Measurements from ENCODE around the gene ZMYM4. TPM values are rescaled to one million over a fixed set of nuclear protein-coding genes. Genes with fewer than 3 reads are reported as not detected.

ZMYM4 gene
- total RNA-seq, 1 donor from 2014 or later = 9.6 TPM

DNA sequence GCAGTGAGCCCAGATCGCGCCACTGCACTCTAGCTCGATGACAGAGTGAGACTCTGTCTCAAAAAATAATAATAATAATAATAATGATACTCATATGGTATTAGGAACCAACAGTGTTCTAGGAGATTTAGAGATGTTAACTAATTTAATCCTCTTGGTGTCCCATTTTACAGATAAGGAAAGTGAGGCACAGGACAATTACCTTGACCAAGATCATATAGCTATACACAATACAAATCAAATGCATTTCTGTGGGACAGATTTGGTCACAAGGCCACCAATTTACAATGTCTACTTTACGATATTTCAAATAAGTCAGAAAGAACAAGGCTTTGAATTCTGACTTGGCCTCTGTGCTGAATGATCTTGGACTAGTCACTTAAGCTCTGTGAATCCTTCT, 2.2 kb upstream of the ZMYM4 start:
- Histone ChIP-seq H3K27ac (no peak overlapping the region), H3K9me3 (no peaks in the 10 kb centered on the region), H3K36me3 (no peaks in the 10 kb centered on the region), H3K27me3 (no peaks in the 10 kb centered on the region), H3K4me3 (no peak overlapping the region), H3K4me1 (peaks cover 0 to 10% of the 10 kb centered on the region in 2 donors)
- DNase-seq (ENCODE audit: low spot score in 2 of 2) = no peak
- TF ChIP-seq, protein P1, sequence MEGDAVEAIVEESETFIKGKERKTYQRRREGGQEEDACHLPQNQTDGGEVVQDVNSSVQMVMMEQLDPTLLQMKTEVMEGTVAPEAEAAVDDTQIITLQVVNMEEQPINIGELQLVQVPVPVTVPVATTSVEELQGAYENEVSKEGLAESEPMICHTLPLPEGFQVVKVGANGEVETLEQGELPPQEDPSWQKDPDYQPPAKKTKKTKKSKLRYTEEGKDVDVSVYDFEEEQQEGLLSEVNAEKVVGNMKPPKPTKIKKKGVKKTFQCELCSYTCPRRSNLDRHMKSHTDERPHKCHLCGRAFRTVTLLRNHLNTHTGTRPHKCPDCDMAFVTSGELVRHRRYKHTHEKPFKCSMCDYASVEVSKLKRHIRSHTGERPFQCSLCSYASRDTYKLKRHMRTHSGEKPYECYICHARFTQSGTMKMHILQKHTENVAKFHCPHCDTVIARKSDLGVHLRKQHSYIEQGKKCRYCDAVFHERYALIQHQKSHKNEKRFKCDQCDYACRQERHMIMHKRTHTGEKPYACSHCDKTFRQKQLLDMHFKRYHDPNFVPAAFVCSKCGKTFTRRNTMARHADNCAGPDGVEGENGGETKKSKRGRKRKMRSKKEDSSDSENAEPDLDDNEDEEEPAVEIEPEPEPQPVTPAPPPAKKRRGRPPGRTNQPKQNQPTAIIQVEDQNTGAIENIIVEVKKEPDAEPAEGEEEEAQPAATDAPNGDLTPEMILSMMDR (IDR thresholded peaks at IDR 0.05) = no peak
- intact Hi-C loops (cut with DNase I) = loop anchor here (5.0 kb wide), 3 partner anchors 36 to 234 kb away; partner anchors contain the start of gene ZMYM6

DNA sequence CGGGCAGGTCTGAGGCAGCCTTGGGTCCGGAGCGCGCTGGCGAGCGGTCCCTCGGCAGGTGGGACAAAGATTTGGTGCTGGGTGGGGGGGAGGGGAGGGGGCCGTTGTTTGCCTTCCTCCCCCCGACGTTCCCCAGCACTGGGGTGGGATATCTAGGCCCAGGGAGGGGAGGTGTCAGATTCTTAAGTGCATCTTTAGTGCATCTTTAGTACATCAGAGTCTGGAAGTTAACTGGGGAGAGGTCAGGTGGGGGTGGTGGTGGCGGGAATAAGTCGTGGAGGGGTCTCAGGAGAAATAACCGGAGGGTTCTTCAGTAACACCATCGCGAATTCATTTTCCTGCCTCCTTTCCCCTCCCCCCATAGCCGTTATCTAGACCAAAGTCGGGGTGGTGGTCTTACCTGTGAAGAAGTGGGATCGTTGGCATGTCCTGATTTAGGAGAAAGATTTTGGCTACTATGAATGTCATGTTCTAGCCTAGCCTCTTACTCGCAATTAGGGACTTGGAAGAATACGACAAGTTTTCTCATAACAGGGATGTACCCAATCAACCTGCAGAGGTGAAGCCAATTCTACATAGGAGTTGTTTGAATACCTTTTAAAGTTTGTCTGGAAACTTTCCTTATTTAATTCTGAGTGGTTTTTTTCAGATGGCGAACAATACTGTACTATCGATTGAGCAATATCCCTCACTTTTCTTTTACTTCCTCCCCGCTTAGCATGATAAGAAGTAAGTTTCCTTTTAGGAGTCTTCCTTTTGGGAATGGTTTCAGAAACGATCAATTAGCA, 886 bp downstream of the ZMYM4 start:
- no peak for DNase-seq (ENCODE audit: low spot score in 2 of 2)
- Histone ChIP-seq H3K27me3 (no peaks in the 10 kb centered on the region), H3K4me1 (peaks cover 0 to 6% of the 10 kb centered on the region in 2 donors), H3K4me3 (peak overlapping the region; percentile 93 to 99), H3K9me3 (no peaks in the 10 kb centered on the region), H3K36me3 (no peaks in the 10 kb centered on the region), H3K27ac (peak overlapping the region; percentile 81 to 89)
- intact Hi-C loops (cut with DNase I) = loop anchor here (5.0 kb wide), 3 partner anchors 33 to 237 kb away; partner anchors contain the start of gene ZMYM6
- TF ChIP-seq, protein P1 (IDR thresholded peaks at IDR 0.05) = no peak

DNA sequence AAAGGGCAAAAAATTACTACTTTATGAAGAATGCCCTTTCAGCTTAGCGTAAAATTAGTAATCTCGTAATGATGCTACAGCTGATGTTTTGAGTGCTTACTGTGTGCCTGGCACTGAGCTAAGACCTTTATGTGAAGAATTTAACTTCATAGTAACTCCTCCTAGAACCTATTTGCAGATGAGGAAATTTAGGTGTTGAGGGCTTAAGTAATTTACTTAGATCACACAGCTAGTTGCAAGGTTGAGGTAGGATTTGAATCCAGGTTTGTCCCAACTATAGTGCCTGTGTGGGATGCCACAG, 1.4 kb downstream of the ZMYM4 start:
- H3K4me3 ChIP-seq = peak overlapping the region; percentile 93 to 99
- intact Hi-C loops (cut with DNase I) = loop anchor here (5.0 kb wide), 3 partner anchors 32 to 238 kb away; partner anchors contain the start of gene ZMYM6
- peaks cover 0 to 5% of the 10 kb centered on the region in 2 donors for H3K4me1 ChIP-seq
- no peak for DNase-seq (ENCODE audit: low spot score in 2 of 2)
- no peak overlapping the region for H3K27ac ChIP-seq
- TF ChIP-seq, protein P1 (IDR thresholded peaks at IDR 0.05) = no peak
- no peaks in the 10 kb centered on the region for H3K36me3 ChIP-seq
- no peaks in the 10 kb centered on the region for H3K27me3 ChIP-seq
- no peaks in the 10 kb centered on the region for H3K9me3 ChIP-seq

DNA sequence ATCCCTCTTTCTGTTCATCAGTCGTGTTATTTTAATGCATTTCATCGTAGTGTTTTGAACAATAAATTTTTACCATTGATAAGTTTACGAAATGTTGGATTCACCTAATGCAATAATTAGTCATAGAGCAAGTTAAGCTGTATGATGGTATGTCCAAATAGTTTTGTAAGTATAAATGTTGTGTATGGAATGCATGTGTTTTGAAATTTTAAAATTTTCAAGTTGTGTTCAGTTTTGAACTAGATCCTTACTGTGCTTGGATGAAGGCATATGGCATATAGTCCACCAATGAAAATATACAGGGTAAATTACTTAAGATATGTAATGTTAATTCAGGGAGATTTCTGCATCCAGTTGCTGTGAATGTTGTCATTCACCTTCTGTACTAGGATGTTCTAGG, 2.3 kb downstream of the ZMYM4 start:
- TF ChIP-seq, protein P1 (IDR thresholded peaks at IDR 0.05) = no peak
- H3K9me3 ChIP-seq = no peaks in the 10 kb centered on the region
- no peak overlapping the region for H3K4me3 ChIP-seq
- intact Hi-C loops (cut with DNase I) = no loop called here
- no peaks in the 10 kb centered on the region for H3K36me3 ChIP-seq
- H3K27me3 ChIP-seq = no peaks in the 10 kb centered on the region
- no peaks in the 10 kb centered on the region for H3K4me1 ChIP-seq
- H3K27ac ChIP-seq = no peak overlapping the region
- no peak for DNase-seq (ENCODE audit: low spot score in 2 of 2)

DNA sequence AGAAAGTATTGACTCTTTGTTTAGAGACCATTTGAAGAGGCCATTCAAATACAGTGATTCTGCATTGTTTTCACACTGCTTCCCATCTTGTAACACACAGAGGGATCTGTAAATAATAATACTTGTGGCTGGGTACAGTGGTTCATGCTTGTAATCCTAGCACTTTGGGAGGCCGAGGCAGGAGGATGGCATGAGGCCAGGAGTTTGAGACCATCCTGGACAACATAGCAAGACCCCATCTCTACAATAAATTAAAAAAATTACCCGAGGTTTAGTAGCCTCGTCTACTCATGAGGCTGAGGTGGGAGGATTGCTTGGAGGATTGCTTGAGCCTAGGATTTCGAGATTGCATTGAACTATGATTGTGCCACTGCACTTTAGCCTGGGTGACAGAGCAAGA, 5.7 kb downstream of the ZMYM4 start:
- Histone ChIP-seq H3K27ac (no peak overlapping the region), H3K4me1 (peaks cover 0 to 3% of the 10 kb centered on the region in 2 donors), H3K4me3 (no peak overlapping the region), H3K9me3 (no peaks in the 10 kb centered on the region), H3K36me3 (peaks cover 0 to 3% of the 10 kb centered on the region in 2 donors), H3K27me3 (no peaks in the 10 kb centered on the region)
- TF ChIP-seq, protein P1 (IDR thresholded peaks at IDR 0.05) = no peak
- intact Hi-C loops (cut with DNase I) = no loop called here
- DNase-seq (ENCODE audit: low spot score in 2 of 2) = no peak
